Testis (tissue), 2 donors: ENCODE data around the gene DOK6.

Source experiments
- POLR2A ChIP-seq: fragments of 450-650 bp; IDR thresholded peaks from one replicate; pipeline ENCODE4 v1.6.1; 2017; ENCODE audit warnings: antibody characterized with exemption, mild to moderate bottlenecking, moderate library complexity
- TF ChIP-seq, protein P1 (sequence below), 3 experiments: fragments of 450-650 bp in 2 of 3; fragments of 200-600 bp in 1 of 3; sonication (generic) in 1 of 3; IDR thresholded peaks; one replicate each; pipeline ENCODE4 v1.5.1; 2016 to 2019; ENCODE audit warnings: antibody characterized with exemption in 3 of 3, mild to moderate bottlenecking in 2 of 3, moderate library complexity in 1 of 3

DNA sequence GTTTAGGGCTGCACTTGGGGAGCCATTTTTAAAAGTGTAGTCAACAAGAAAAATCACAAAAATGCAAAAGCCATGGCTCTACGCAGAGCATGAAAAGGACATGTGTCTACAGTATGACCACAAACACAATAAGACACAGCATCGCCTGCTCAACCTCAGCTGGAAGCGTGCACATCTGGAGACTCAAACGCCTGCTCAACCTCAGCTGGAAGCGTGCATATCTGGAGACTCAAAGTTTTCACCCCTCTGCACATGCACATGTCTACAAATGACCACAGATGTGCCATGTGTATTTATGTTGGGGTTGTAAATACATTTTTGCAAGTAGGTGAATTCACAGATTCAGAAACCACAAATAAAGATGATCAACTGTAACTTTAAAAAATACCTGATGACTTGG lies 196.9 kb downstream of the DOK6 start:
- no peak for TF ChIP-seq POLR2A
- TF ChIP-seq, protein P1, sequence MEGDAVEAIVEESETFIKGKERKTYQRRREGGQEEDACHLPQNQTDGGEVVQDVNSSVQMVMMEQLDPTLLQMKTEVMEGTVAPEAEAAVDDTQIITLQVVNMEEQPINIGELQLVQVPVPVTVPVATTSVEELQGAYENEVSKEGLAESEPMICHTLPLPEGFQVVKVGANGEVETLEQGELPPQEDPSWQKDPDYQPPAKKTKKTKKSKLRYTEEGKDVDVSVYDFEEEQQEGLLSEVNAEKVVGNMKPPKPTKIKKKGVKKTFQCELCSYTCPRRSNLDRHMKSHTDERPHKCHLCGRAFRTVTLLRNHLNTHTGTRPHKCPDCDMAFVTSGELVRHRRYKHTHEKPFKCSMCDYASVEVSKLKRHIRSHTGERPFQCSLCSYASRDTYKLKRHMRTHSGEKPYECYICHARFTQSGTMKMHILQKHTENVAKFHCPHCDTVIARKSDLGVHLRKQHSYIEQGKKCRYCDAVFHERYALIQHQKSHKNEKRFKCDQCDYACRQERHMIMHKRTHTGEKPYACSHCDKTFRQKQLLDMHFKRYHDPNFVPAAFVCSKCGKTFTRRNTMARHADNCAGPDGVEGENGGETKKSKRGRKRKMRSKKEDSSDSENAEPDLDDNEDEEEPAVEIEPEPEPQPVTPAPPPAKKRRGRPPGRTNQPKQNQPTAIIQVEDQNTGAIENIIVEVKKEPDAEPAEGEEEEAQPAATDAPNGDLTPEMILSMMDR (IDR thresholded peaks at IDR 0.05) = no peak
